ENCODE results near the gene JAG2. TPM values are rescaled to one million over a fixed set of nuclear protein-coding genes. Genes with fewer than 3 reads are reported as not detected.
A peak's percentile ranks its signal among the peaks of the same experiment; 100 is the strongest.

Gene JAG2
- total RNA-seq, 4 donors from 2014 or later: 20.7 to 29.4 (median 23.3) TPM

DNA sequence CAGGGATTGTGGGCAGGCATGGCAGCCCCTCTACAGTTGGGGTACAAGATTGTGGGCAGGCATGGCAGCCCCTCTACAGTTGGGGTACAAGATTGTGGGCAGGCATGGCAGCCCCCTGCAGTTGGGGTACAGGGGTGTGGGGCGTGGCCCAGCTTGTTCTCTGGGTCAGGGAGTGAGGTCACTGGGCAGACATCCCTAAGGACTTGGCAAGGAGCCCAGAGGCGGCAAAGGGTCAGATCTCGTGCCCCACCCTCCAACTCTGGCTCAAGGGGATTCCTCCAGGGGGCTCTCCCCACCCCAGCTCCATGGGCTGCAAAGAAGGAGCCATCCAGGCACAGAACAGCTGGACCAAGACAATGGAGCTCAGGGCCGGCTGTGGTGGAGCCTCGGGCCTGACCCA, 38.3 kb upstream of the JAG2 start:
- peaks cover 0 to 20% (median 0%) of the 10 kb centered on the region in 4 donors for H3K27me3 ChIP-seq
- 26 to 71% methylated on average over 2 to 3 of the region's 5 CpGs for WGBS, 2 donors
- no peaks in the 10 kb centered on the region for H3K9me3 ChIP-seq
- H3K27ac ChIP-seq: no peak overlapping the region
- H3K36me3 ChIP-seq: peaks cover 5 to 35% (median 14%) of the 10 kb centered on the region in 3 donors
- intact Hi-C loops (cut with DNase I): loop anchor here (10.0 kb wide), 1 partner anchor 78 kb away; no protein-coding TSS in a partner anchor
- DNase-seq: no peak
- TF ChIP-seq POLR2A (IDR thresholded peaks at IDR 0.05): no peak
- TF ChIP-seq, protein P1, sequence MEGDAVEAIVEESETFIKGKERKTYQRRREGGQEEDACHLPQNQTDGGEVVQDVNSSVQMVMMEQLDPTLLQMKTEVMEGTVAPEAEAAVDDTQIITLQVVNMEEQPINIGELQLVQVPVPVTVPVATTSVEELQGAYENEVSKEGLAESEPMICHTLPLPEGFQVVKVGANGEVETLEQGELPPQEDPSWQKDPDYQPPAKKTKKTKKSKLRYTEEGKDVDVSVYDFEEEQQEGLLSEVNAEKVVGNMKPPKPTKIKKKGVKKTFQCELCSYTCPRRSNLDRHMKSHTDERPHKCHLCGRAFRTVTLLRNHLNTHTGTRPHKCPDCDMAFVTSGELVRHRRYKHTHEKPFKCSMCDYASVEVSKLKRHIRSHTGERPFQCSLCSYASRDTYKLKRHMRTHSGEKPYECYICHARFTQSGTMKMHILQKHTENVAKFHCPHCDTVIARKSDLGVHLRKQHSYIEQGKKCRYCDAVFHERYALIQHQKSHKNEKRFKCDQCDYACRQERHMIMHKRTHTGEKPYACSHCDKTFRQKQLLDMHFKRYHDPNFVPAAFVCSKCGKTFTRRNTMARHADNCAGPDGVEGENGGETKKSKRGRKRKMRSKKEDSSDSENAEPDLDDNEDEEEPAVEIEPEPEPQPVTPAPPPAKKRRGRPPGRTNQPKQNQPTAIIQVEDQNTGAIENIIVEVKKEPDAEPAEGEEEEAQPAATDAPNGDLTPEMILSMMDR (IDR thresholded peaks at IDR 0.05): no peak
- peaks cover 19 to 43% (median 35%) of the 10 kb centered on the region in 3 donors for H3K4me1 ChIP-seq
- no peak overlapping the region for H3K4me3 ChIP-seq

DNA sequence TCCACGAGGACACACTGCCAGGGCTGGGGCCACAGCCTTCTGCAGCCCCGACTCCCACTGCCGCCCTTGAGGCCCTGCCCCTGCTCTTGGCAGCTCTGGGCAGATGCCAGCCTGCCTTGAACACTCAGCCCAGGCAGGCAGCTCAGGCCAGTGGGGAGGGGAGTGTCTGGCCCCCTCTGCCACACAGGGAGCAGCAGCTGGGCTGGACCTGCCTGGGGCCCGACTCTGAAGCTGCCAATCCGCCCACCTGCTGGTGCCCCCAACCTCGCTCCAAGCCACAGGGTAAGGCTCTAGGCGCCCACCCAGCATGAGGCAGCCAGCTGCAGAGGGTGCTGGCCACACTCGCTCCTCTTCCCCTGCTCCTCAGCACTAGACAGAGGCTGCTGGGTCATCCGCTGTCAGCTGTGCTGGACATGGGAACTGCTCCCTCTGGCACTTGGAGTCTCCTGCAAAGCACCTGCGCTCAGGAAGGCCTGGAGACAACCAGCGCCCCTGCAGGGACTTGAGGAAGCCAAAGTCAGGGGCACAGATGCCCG, 37.2 kb upstream of the JAG2 start:
- peak overlapping the region in 1 of 4 donors; percentile 51 for H3K27ac ChIP-seq
- peaks cover 19 to 52% (median 35%) of the 10 kb centered on the region in 3 donors for H3K4me1 ChIP-seq
- no peaks in the 10 kb centered on the region for H3K9me3 ChIP-seq

DNA sequence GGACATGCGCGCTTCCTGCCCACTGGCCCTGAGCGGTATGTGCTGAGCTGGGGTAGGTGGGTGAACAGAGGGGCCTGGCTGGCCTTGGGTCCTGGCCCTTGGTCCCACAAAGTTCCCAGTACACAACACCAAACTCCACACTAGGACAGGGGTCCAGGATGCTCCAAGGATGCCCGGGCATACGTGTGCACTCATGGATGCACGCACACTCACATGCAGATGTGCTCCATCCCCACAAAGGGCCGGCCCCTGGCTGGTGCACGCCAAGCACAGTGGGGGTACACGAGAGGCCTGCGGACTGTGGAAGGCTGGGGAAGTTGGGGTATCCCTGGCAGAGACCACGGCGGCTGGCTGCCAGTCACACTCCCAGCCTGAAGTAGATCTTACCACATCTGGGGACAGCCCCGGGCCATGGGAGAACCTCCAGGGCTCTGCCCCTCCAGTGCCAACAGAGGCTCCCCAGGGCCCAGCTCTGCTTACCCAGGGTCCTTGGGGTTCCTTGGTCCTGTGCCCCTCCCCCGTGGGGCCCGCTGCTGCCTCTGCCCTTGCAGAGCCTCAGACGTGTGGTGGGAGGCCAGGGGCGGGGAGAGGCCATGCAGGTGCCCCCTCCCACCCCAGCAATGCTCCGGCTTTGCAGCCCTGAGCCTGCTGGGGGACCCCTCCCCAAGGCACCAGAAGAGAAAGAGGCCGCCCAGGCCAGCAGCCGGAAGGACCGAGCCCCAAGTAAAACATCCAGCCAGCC, 36.5 kb upstream of the JAG2 start:
- Histone ChIP-seq H3K9me3 (no peaks in the 10 kb centered on the region), H3K27me3 (peaks cover 0 to 38% (median 0%) of the 10 kb centered on the region in 4 donors), H3K4me3 (no peak overlapping the region), H3K4me1 (peaks cover 19 to 52% (median 35%) of the 10 kb centered on the region in 3 donors), H3K36me3 (peaks cover 5 to 17% (median 8%) of the 10 kb centered on the region in 3 donors), H3K27ac (peak overlapping the region in 1 of 4 donors; percentile 51)
- no peak for DNase-seq
- intact Hi-C loops (cut with DNase I): loop anchor here (10.0 kb wide), 1 partner anchor 80 kb away; no protein-coding TSS in a partner anchor
- TF ChIP-seq, protein P1 (IDR thresholded peaks at IDR 0.05): no peak
- TF ChIP-seq POLR2A (IDR thresholded peaks at IDR 0.05): no peak
- WGBS, 2 donors: 20 to 28% methylated on average over 2 to 5 of the region's 21 CpGs

More for the DNA sequence above, 37.2 kb upstream of the JAG2 start:
- no peak for TF ChIP-seq POLR2A (IDR thresholded peaks at IDR 0.05)
- TF ChIP-seq, protein P1 (IDR thresholded peaks at IDR 0.05): no peak
- H3K36me3 ChIP-seq: peaks cover 5 to 24% (median 9%) of the 10 kb centered on the region in 3 donors
- no peak for DNase-seq
- 32 to 80% methylated on average over 2 of the region's 12 CpGs for WGBS, 2 donors
- intact Hi-C loops (cut with DNase I): loop anchor here (10.0 kb wide), 1 partner anchor 79 kb away; no protein-coding TSS in a partner anchor
- H3K27me3 ChIP-seq: peaks cover 0 to 32% (median 0%) of the 10 kb centered on the region in 4 donors
- no peak overlapping the region for H3K4me3 ChIP-seq

DNA sequence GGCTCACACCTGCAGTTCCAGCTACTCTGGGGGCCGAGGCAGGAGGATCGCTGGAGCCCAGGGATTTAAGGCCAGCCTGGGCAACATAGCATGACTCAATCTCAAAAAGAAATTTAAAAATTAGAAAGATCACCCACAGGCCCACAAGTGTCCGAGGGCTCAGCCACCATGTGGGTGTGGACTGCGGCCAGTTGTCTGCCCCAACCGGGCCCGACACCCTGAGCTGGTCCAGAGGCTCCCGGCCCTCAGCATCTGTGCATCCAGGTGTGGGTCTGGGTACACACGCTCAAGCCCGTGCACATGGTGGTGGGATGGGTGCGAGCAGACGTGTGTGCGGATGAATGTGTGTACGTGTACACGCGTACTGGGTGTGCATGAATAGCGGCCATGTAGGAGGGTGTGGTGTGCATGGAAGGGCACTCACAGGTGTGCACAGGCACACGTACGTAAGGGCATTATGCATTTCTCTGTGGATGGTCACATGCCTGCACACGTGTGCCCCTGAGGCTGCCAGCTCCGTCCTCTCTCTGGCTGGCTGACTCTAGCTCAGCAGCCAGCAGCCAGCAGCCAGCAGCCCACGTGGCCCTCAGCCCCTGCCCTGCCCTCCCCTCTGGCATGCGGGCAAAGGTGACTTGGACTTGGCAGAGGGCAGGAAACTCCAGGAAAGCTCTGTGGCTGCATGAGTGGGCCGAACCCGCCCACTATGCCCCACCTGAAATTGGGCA, 35.8 kb upstream of the JAG2 start:
- intact Hi-C loops (cut with DNase I): loop anchor here (10.0 kb wide), 1 partner anchor 80 kb away; no protein-coding TSS in a partner anchor
- peaks cover 19 to 56% (median 35%) of the 10 kb centered on the region in 3 donors for H3K4me1 ChIP-seq
- WGBS, 2 donors: 26 to 27% methylated on average over 11 to 17 of the region's 24 CpGs
- DNase-seq: no peak
- no peaks in the 10 kb centered on the region for H3K9me3 ChIP-seq
- no peak for TF ChIP-seq POLR2A (IDR thresholded peaks at IDR 0.05)
- TF ChIP-seq, protein P1 (IDR thresholded peaks at IDR 0.05): no peak
- H3K27me3 ChIP-seq: peaks cover 0 to 46% (median 0%) of the 10 kb centered on the region in 4 donors
- H3K36me3 ChIP-seq: peaks cover 0 to 10% (median under 1%) of the 10 kb centered on the region in 3 donors
- H3K27ac ChIP-seq: no peak overlapping the region
- H3K4me3 ChIP-seq: no peak overlapping the region

Data from esophagus squamous epithelium (tissue), 5 donors.